NB4 (cell line): ENCODE data around the gene GGCX.

ENCODE experiments used
- POLR2A ChIP-seq: IDR thresholded peaks from 2 replicates; pipeline ENCODE4 v1.6.1; 2011; ENCODE audit warnings: mild to moderate bottlenecking; ENCODE audit not compliant: insufficient read length; ENCODE audit errors: extremely low read depth
- TF ChIP-seq, protein P1 (sequence below): IDR thresholded peaks from one replicate; pipeline ENCODE4 v1.5.1; 2012; ENCODE audit warnings: low read depth, low read length

DNA sequence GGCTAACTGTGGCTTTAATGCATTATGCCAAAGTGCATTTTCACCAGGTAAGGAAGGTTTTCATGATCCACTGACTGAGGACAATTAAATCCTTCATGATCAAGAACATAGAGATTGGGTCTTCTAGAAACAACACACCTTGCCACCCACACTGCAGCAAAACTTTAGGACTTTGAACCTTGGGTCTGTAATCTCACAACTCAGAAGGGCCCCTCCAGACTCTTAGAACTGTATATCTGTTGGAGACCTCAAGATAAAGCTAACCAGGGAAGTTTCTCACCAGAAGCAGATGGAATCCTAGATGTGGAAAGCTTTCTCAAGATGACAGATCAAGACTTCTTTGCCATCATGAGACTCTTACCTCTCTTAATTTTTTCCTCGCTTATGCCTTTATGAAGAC, 64.9 kb downstream of the GGCX start:
- no peak for TF ChIP-seq POLR2A
- TF ChIP-seq, protein P1, sequence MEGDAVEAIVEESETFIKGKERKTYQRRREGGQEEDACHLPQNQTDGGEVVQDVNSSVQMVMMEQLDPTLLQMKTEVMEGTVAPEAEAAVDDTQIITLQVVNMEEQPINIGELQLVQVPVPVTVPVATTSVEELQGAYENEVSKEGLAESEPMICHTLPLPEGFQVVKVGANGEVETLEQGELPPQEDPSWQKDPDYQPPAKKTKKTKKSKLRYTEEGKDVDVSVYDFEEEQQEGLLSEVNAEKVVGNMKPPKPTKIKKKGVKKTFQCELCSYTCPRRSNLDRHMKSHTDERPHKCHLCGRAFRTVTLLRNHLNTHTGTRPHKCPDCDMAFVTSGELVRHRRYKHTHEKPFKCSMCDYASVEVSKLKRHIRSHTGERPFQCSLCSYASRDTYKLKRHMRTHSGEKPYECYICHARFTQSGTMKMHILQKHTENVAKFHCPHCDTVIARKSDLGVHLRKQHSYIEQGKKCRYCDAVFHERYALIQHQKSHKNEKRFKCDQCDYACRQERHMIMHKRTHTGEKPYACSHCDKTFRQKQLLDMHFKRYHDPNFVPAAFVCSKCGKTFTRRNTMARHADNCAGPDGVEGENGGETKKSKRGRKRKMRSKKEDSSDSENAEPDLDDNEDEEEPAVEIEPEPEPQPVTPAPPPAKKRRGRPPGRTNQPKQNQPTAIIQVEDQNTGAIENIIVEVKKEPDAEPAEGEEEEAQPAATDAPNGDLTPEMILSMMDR: no peak
